NCI-H1105 treated with DMSO at 0.1 percent for 48 hours (cell line): ENCODE results near the gene MBP.

Source experiments
- DNase-seq: peaks from one replicate; lab custom pipeline; 2025; lab: John Stamatoyannopoulos, UW

Gene MBP

GRCh38 chr18:77065221-77065981 lies 67.2 kb downstream of the MBP start:
- no peak for DNase-seq

- no peak for DNase-seq
These were observed 69.3 kb downstream of the MBP start for GRCh38 chr18:77063260-77063659.

- DNase-seq: no peak
These were observed 70.0 kb downstream of the MBP start for GRCh38 chr18:77062518-77063003.

GRCh38 chr18:77061946-77062517 lies 70.6 kb downstream of the MBP start:
- no peak for DNase-seq

- no peak for DNase-seq
These were observed 71.2 kb downstream of the MBP start for GRCh38 chr18:77061281-77061945.

GRCh38 chr18:77060151-77060550 lies 72.4 kb downstream of the MBP start:
- no peak for DNase-seq

- peak; percentile 19 for DNase-seq
These were observed 73.2 kb downstream of the MBP start for GRCh38 chr18:77059294-77059916.

GRCh38 chr18:77058290-77058835 lies 74.2 kb downstream of the MBP start:
- DNase-seq: no peak

- DNase-seq: no peak
These were observed 75.6 kb downstream of the MBP start for GRCh38 chr18:77057006-77057395.

GRCh38 chr18:77056344-77057005 lies 76.1 kb downstream of the MBP start:
- DNase-seq: no peak

GRCh38 chr18:77055429-77056300 lies 76.9 kb downstream of the MBP start:
- no peak for DNase-seq

GRCh38 chr18:77054606-77055428 lies 77.8 kb downstream of the MBP start:
- DNase-seq: no peak

GRCh38 chr18:77054288-77054605 lies 78.3 kb downstream of the MBP start:
- no peak for DNase-seq

- DNase-seq: no peak
These were observed 78.8 kb downstream of the MBP start for GRCh38 chr18:77053616-77054287.

- no peak for DNase-seq
These were observed 79.6 kb downstream of the MBP start for GRCh38 chr18:77052983-77053309.

- DNase-seq: no peak
These were observed 80.1 kb downstream of the MBP start for GRCh38 chr18:77052297-77052982.

GRCh38 chr18:77051581-77052296 lies 80.8 kb downstream of the MBP start:
- no peak for DNase-seq

GRCh38 chr18:77049938-77050337 lies 82.6 kb downstream of the MBP start:
- DNase-seq: no peak
